H1 (cell line): ENCODE measurements around the gene SLC13A3. TPM values are rescaled to one million over a fixed set of nuclear protein-coding genes. Genes with fewer than 3 reads are reported as not detected.

Experiments
- CTCF ChIA-PET: fragments of 300-600 bp; sonication (Branson Sonifier 250); formaldehyde crosslinking; loops from one replicate; lab custom pipeline; 2021; ENCODE audit not compliant: partially characterized antibody; lab: Charles Lee
- POLR2A ChIA-PET: fragments of 300-600 bp; sonication (Branson Sonifier 250); formaldehyde crosslinking; loops from one replicate; lab custom pipeline; 2021; ENCODE audit warnings: inconsistent platforms; ENCODE audit not compliant: partially characterized antibody; lab: Charles Lee
- DNase-seq, 2 experiments: peaks; one replicate each; pipeline versions ENCODE4 v3.0.0 to v3.0.0-alpha.2; 2010 to 2022; ENCODE audit warnings: low spot score in 2 of 2, low read depth in 1 of 2, mixed read lengths in 1 of 2
- FAIRE-seq: peaks from 2 replicates; lab custom pipeline; 2011; peaks lifted over from hg19 to GRCh38; lab: Jason Lieb, UNC
- H2AFZ ChIP-seq: 2 replicates; pipeline ENCODE4 v1.8.1; 2012; ENCODE audit warnings: low read length, inconsistent platforms
- H2AK5ac ChIP-seq: 2 replicates; pipeline ENCODE4 v1.6.1; 2013; ENCODE audit warnings: low read depth, low read length
- H2BK120ac ChIP-seq: replicated peaks from 2 replicates; pipeline ENCODE3; 2013; ENCODE audit warnings: low read depth, low read length, inconsistent platforms
- H2BK12ac ChIP-seq: 2 replicates; pipeline ENCODE4 v1.6.1; 2013; ENCODE audit warnings: low read depth, low read length
- H2BK15ac ChIP-seq: 2 replicates; pipeline ENCODE4 v1.6.1; 2013; ENCODE audit warnings: low read length
- H2BK20ac ChIP-seq: 2 replicates; pipeline ENCODE4 v1.6.1; 2013; ENCODE audit warnings: low read length
- H2BK5ac ChIP-seq: 2 replicates; pipeline ENCODE4 v1.6.1; 2013; ENCODE audit warnings: low read depth, low read length
- H3K14ac ChIP-seq: 2 replicates; pipeline ENCODE4 v1.6.1; 2013; ENCODE audit warnings: inconsistent platforms; ENCODE audit not compliant: insufficient read length
- H3K18ac ChIP-seq: 2 replicates; pipeline ENCODE4 v1.6.1; 2013; ENCODE audit warnings: low read length; ENCODE audit errors: extremely low read depth
- H3K23ac ChIP-seq: 2 replicates; pipeline ENCODE4 v1.6.1; 2013; ENCODE audit warnings: inconsistent platforms; ENCODE audit not compliant: insufficient read length
- H3K23me2 ChIP-seq: 2 replicates; pipeline ENCODE4 v1.6.1; 2013; ENCODE audit warnings: low read depth, low read length
- H3K27ac ChIP-seq: 2 replicates; pipeline ENCODE4 v1.6.1; 2011; ENCODE audit warnings: low read depth, low read length, inconsistent platforms
- H3K27me3 ChIP-seq, 4 experiments: replicated peaks in 1 of 4; 1 replicate in 1 of 4; 2 replicates in 3 of 4; pipeline versions ENCODE4 v1.6.1 to v1.8.1; 2011 to 2013; ENCODE audit warnings: low read length in 3 of 4, mild to moderate bottlenecking in 3 of 4, inconsistent platforms in 2 of 4, mixed read lengths in 2 of 4, moderate library complexity in 1 of 4; ENCODE audit not compliant: control insufficient read depth in 3 of 4, insufficient read depth in 3 of 4; ENCODE audit errors: extremely low read depth in 1 of 4
- H3K36me3 ChIP-seq, 4 experiments: 2 replicates each; pipeline versions ENCODE4 v1.6.1 to v1.8.1; 2011 to 2013; ENCODE audit warnings: mild to moderate bottlenecking in 4 of 4, low read length in 3 of 4, moderate library complexity in 2 of 4, control low read depth in 1 of 4, inconsistent platforms in 1 of 4; ENCODE audit not compliant: insufficient read depth in 4 of 4, control insufficient read depth in 2 of 4
- H3K4ac ChIP-seq: replicated peaks from 2 replicates; pipeline ENCODE3; 2013; ENCODE audit warnings: low read length, low read depth, mixed read lengths, inconsistent platforms; ENCODE audit not compliant: insufficient read length
- H3K4me1 ChIP-seq, 4 experiments: replicated peaks in 1 of 4; 1 replicate in 1 of 4; 2 replicates in 3 of 4; pipeline versions ENCODE4 v1.6.1 to v1.8.1; 2011 to 2013; ENCODE audit warnings: low read length in 3 of 4, inconsistent platforms in 2 of 4, mixed read lengths in 1 of 4; ENCODE audit not compliant: insufficient read depth in 4 of 4, control insufficient read depth in 3 of 4
- H3K4me2 ChIP-seq, 2 experiments: 2 replicates each; pipeline versions ENCODE4 v1.6.1 to v1.8.1; 2011 to 2013; ENCODE audit warnings: low read depth in 2 of 2, low read length in 2 of 2, control low read depth in 1 of 2, inconsistent platforms in 1 of 2, mild to moderate bottlenecking in 1 of 2; ENCODE audit not compliant: insufficient read depth in 1 of 2
- H3K4me3 ChIP-seq, 4 experiments: fragments of 200-600, 300-600 bp in 1 of 4; sonication (generic), shearing (Covaris generic), sonication (Bioruptor Twin) in 1 of 4; 2 replicates each; pipeline versions ENCODE4 v1.5.1 to v1.8.1; 2011 to 2016; ENCODE audit warnings: low read length in 4 of 4, low read depth in 3 of 4, control low read depth in 2 of 4, inconsistent platforms in 2 of 4, mild to moderate bottlenecking in 2 of 4, mixed read lengths in 1 of 4, moderate library complexity in 1 of 4; ENCODE audit not compliant: insufficient read depth in 2 of 4; ENCODE audit errors: extremely low read depth in 1 of 4
- H3K56ac ChIP-seq: replicated peaks from 2 replicates; pipeline ENCODE3; 2013; ENCODE audit warnings: low read depth, mild to moderate bottlenecking, mixed read lengths, low read length, inconsistent platforms; ENCODE audit not compliant: insufficient read length
- H3K79me1 ChIP-seq: 2 replicates; pipeline ENCODE4 v1.6.1; 2013; ENCODE audit warnings: low read depth, low read length, control low read depth
- H3K79me2 ChIP-seq, 2 experiments: 2 replicates each; pipeline versions ENCODE4 v1.6.1 to v1.8.1; 2012 to 2013; ENCODE audit warnings: low read length in 2 of 2, mild to moderate bottlenecking in 2 of 2, inconsistent platforms in 1 of 2; ENCODE audit not compliant: insufficient read depth in 2 of 2, control insufficient read depth in 1 of 2
- H3K9ac ChIP-seq, 4 experiments: replicated peaks in 1 of 4; 1 replicate in 1 of 4; 2 replicates in 3 of 4; pipeline versions ENCODE4 v1.6.1 to v1.8.1; 2011 to 2013; ENCODE audit warnings: low read depth in 3 of 4, low read length in 3 of 4, control low read depth in 2 of 4, mild to moderate bottlenecking in 2 of 4, moderate library complexity in 2 of 4, inconsistent platforms in 1 of 4; ENCODE audit errors: extremely low read depth in 1 of 4
- H3K9me3 ChIP-seq, 2 experiments: 2 replicates each; pipeline versions ENCODE4 v1.6.1 to v1.8.1; 2012 to 2013; ENCODE audit warnings: mild to moderate bottlenecking in 2 of 2, moderate library complexity in 2 of 2, control low read depth in 1 of 2, inconsistent platforms in 1 of 2, low read depth in 1 of 2, low read length in 1 of 2, mixed read lengths in 1 of 2; ENCODE audit not compliant: insufficient read depth in 2 of 2
- H4K20me1 ChIP-seq, 2 experiments: replicated peaks in 1 of 2; 2 replicates each; pipeline versions ENCODE3 to v1.8.1; 2011 to 2013; ENCODE audit warnings: inconsistent platforms in 2 of 2, low read length in 2 of 2, mild to moderate bottlenecking in 1 of 2; ENCODE audit not compliant: insufficient read depth in 2 of 2, control insufficient read depth in 1 of 2
- H4K5ac ChIP-seq: 2 replicates; pipeline ENCODE4 v1.6.1; 2013; ENCODE audit warnings: low read length, low read depth, mixed read lengths, inconsistent platforms; ENCODE audit not compliant: insufficient read length
- H4K8ac ChIP-seq: 2 replicates; pipeline ENCODE4 v1.8.0; 2013; ENCODE audit warnings: mild to moderate bottlenecking, moderate library complexity, low read length, inconsistent platforms; ENCODE audit not compliant: insufficient read depth; ENCODE audit errors: extremely low read depth
- H4K91ac ChIP-seq: replicated peaks from 2 replicates; pipeline ENCODE3; 2013; ENCODE audit warnings: low read length, mixed read lengths, inconsistent platforms; ENCODE audit not compliant: insufficient read length
- CBX8 ChIP-seq: fragments of 300-800, 300-1000 bp; sonication (generic); IDR thresholded peaks from 2 replicates; pipeline ENCODE4 v1.7.1; 2016; ENCODE audit warnings: low read depth, low read length, borderline replicate concordance
- CHD1 ChIP-seq: IDR thresholded peaks from 2 replicates; pipeline ENCODE4 v1.6.1; 2012; ENCODE audit warnings: low read depth, low read length, improper control_type of control experiment
- CHD2 ChIP-seq: IDR thresholded peaks from 2 replicates; pipeline ENCODE4 v1.6.1; 2012; ENCODE audit warnings: low read length, improper control_type of control experiment
- EGR1 ChIP-seq: IDR thresholded peaks from 2 replicates; pipeline ENCODE4 v1.6.1; 2011; ENCODE audit warnings: low read depth, low read length, borderline replicate concordance
- FOSL1 ChIP-seq: IDR thresholded peaks from 2 replicates; pipeline ENCODE4 v1.6.1; 2011; ENCODE audit warnings: mild to moderate bottlenecking, low read depth, low read length, moderate library complexity; ENCODE audit not compliant: insufficient read depth
- GABPA ChIP-seq: IDR thresholded peaks from 2 replicates; pipeline ENCODE4 v1.6.1; 2011; ENCODE audit warnings: mild to moderate bottlenecking, low read length, moderate library complexity, borderline replicate concordance; ENCODE audit not compliant: insufficient read depth
- JUND ChIP-seq: IDR thresholded peaks from 2 replicates; pipeline ENCODE4 v1.6.1; 2011; ENCODE audit warnings: mild to moderate bottlenecking, improper control_type of control experiment, low read length
- POLR2AphosphoS5 ChIP-seq: IDR thresholded peaks from 2 replicates; pipeline ENCODE4 v1.6.1; 2011; ENCODE audit warnings: low read depth, low read length
- SP4 ChIP-seq: IDR thresholded peaks from 2 replicates; pipeline ENCODE4 v1.6.1; 2012; ENCODE audit warnings: low read length, inconsistent platforms
- SRF ChIP-seq: IDR thresholded peaks from 2 replicates; pipeline ENCODE4 v1.6.1; 2011; ENCODE audit warnings: mild to moderate bottlenecking, low read depth, low read length, moderate library complexity
- ZNF274 ChIP-seq: IDR thresholded peaks from 2 replicates; pipeline ENCODE4 v1.7.0; 2012; ENCODE audit warnings: low read length, borderline replicate concordance; ENCODE audit errors: extremely low read depth
- WGBS, 2 experiments: shearing (Covaris generic) in 1 of 2; methylation state at CpG; one replicate each; pipeline versions ENCODE4 v1.1.6 to v1.1.7; 2013 to 2015; ENCODE audit warnings: low lambda C conversion rate in 2 of 2, mixed read lengths in 2 of 2, inconsistent platforms in 1 of 2, low coverage in 1 of 2, missing lambda C conversion rate in 1 of 2; ENCODE audit not compliant: insufficient replicate concordance in 2 of 2, insufficient coverage in 1 of 2, insufficient read length in 1 of 2; ENCODE audit errors: extremely low coverage in 1 of 2, missing lambda C conversion rate in 1 of 2; 5-methylcytosine and 5-hydroxymethylcytosine counted together
- polyA plus RNA-seq, 7 experiments: library from polyadenylated mRNA; depleted of rRNA in 3 of 7; stranded (reverse) in 5 of 7; unstranded in 2 of 7; fragments of >200 nt in 5 of 7; fragments of 200-250 nt in 2 of 7; gene quantifications; 1 replicate in 5 of 7; 2 replicates in 1 of 7; 4 replicates in 1 of 7; pipeline versions ENCODE4 v1.2.1 to v1.2.3, GENCODE V29; 2011 to 2013; ENCODE audit warnings: missing spikeins in 2 of 7, mixed read lengths in 2 of 7
- total RNA-seq: library from RNA; stranded (reverse); fragmentation: NEBNext Ultra II Directional; extraction: Animal tissue kit (Norgen Biotek cat#: 25700); gene quantifications from 2 replicates; pipeline ENCODE4 v1.2.1, GENCODE V29; 2021

SLC13A3 gene
- total and polyA plus RNA-seq, 2 of the 8 experiments (the other 6 are each of a cell fraction or from before 2014, with no cell fraction given), result 9.4 to 12.6 TPM

DNA sequence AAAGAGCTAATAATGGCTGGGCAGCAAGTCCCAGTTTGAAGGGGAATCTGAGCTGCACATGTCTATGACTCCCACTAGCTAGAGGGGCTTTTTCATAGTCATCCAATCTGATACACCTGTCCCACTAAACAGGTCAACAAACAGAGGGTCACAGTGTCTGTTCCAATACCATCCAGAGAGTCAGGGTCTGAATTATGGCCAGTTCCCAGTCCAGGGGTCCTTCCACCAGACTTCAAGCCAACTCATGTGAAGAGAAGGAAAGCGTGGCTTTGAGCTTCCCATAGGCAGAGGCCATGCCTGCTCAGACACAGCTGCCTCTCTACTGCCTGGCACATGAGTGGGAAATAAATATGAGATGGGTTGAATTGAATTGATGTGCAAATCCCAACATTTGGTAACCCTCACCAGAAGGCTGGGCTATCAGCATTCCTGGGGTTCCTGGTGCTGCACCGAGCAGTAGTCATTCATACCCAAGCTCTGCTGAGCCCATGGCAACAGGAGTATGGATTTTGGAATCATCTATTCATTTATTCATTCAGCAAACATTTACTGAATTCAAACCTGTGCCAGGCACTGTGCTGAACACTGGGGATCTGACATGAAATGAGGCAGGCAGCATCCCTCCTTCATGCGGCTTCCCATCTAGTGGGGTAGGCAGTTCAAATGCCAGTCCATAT, 20.7 kb upstream of the SLC13A3 start:
- no peaks in the 10 kb centered on the region for H3K23me2 ChIP-seq
- H3K56ac ChIP-seq, result no peak overlapping the region
- no peak overlapping the region for H4K91ac ChIP-seq
- ChIA-PET CTCF (interaction anchor here (0.6 to 2.1 kb wide), 7 partner anchors 9 to 133 kb away, joined by 3 to 19 read pairs (median 3); no protein-coding TSS in a partner anchor), POLR2A (interaction anchor here (0.5 to 1.3 kb wide), 2 partner anchors 10 to 102 kb away, joined by 3 to 4 read pairs; no protein-coding TSS in a partner anchor)
- peaks cover 6 to 16% of the 10 kb centered on the region in 2 experiments; a peak in 3 of 4 replicates for H3K9me3 ChIP-seq
- H3K9ac ChIP-seq, result no peak overlapping the region
- H3K18ac ChIP-seq, result no peak overlapping the region
- peaks cover 3 to 17% (median 8%) of the 10 kb centered on the region in 4 experiments; a peak in 6 of 7 replicates for H3K4me1 ChIP-seq
- no peak overlapping the region for H3K23ac ChIP-seq
- H3K36me3 ChIP-seq, result peaks cover 0 to 4% (median 0%) of the 10 kb centered on the region in 4 experiments; a peak in 1 of 8 replicates
- peaks cover 0 to 4% of the 10 kb centered on the region in 2 experiments; a peak in 1 of 4 replicates for H3K79me2 ChIP-seq
- FAIRE-seq, result no peak
- TF ChIP-seq CBX8 (no peak), POLR2AphosphoS5 (no peak), SRF (no peak), EGR1 (no peak), CHD2 (no peak), CHD1 (no peak), FOSL1 (no peak), SP4 (no peak), ZNF274 (no peak), GABPA (no peak), JUND (no peak)
- no peaks in the 10 kb centered on the region; a peak in 2 of 7 replicates for H3K27me3 ChIP-seq
- no peak overlapping the region for H4K5ac ChIP-seq
- no peak overlapping the region for H2AFZ ChIP-seq
- no peak overlapping the region for H3K4me2 ChIP-seq
- no peak overlapping the region for H3K27ac ChIP-seq
- H3K4ac ChIP-seq, result no peak overlapping the region
- no peak overlapping the region for H2BK5ac ChIP-seq
- H2AK5ac ChIP-seq, result no peak overlapping the region
- DNase-seq, result no peak
- H4K8ac ChIP-seq, result no peak overlapping the region
- H2BK20ac ChIP-seq, result no peak overlapping the region
- H2BK15ac ChIP-seq, result no peak overlapping the region
- no peaks in the 10 kb centered on the region for H4K20me1 ChIP-seq
- no peak overlapping the region for H3K14ac ChIP-seq
- 97% methylated on average over 3 of the region's 3 CpGs; no CpG with 5 or more reads in 1 of the 2 experiments for WGBS, 2 experiments
- H2BK120ac ChIP-seq, result no peak overlapping the region
- no peak overlapping the region for H3K4me3 ChIP-seq
- H3K79me1 ChIP-seq, result no peaks in the 10 kb centered on the region
- H2BK12ac ChIP-seq, result no peak overlapping the region
